Measurements from ENCODE around the gene TAF4B.

DNA sequence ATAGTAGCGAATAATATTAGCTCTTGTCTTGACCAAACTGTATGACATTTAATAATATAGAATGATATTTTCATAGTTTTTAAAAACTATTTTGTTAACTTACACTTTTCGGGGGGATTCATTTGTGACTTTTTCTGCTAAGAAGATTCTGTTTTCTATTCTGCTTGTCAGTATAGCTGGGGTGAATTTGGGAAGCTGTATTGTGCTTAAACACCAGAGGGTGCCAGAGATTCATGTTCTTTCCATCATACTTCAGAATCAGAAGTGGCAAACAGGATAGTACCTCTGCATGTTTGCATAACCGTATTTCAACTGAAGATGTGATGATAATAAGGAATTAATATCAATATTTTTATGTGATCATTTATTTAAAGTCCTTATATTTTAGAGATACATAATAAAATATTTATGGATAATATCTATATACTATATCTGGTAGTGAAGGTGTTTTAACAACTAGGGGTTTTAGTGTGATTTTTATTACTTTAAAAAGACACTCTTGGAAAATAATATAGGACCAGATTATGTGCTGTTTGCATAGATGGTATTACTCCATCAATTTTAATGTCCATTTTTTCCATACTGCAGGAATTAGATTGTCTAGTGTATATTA, 81.0 kb downstream of the TAF4B start:
- TF ChIP-seq, protein P1, sequence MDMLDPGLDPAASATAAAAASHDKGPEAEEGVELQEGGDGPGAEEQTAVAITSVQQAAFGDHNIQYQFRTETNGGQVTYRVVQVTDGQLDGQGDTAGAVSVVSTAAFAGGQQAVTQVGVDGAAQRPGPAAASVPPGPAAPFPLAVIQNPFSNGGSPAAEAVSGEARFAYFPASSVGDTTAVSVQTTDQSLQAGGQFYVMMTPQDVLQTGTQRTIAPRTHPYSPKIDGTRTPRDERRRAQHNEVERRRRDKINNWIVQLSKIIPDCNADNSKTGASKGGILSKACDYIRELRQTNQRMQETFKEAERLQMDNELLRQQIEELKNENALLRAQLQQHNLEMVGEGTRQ (IDR thresholded peaks at IDR 0.05; ENCODE audit: low read length) = no peak
- TF ChIP-seq SIX5 (IDR thresholded peaks at IDR 0.05; ENCODE audit: low read depth, low read length) = no peak
- TF ChIP-seq, protein P2, sequence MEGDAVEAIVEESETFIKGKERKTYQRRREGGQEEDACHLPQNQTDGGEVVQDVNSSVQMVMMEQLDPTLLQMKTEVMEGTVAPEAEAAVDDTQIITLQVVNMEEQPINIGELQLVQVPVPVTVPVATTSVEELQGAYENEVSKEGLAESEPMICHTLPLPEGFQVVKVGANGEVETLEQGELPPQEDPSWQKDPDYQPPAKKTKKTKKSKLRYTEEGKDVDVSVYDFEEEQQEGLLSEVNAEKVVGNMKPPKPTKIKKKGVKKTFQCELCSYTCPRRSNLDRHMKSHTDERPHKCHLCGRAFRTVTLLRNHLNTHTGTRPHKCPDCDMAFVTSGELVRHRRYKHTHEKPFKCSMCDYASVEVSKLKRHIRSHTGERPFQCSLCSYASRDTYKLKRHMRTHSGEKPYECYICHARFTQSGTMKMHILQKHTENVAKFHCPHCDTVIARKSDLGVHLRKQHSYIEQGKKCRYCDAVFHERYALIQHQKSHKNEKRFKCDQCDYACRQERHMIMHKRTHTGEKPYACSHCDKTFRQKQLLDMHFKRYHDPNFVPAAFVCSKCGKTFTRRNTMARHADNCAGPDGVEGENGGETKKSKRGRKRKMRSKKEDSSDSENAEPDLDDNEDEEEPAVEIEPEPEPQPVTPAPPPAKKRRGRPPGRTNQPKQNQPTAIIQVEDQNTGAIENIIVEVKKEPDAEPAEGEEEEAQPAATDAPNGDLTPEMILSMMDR (IDR thresholded peaks at IDR 0.05; ENCODE audit: control extremely low read depth in 1 of 3, insufficient read depth in 1 of 3, low read depth in 1 of 3, low read length in 3 of 3) = peak in 2 of 3 experiments; percentile 43 to 59; a peak in 2 of 4 replicates
- TF ChIP-seq JUND (IDR thresholded peaks at IDR 0.05; ENCODE audit: low read length) = no peak
